LNCaP clone FGC (cell line): ENCODE measurements around the gene SMCO1.
A peak's percentile ranks its signal among the peaks of the same experiment; 100 is the strongest.
"Not testable (repeated sequence)": the region's sequence is repeated elsewhere in the genome, so short reads cannot be mapped to it uniquely, and the experiment has no call there.

Experiments
- DNase-seq: peaks from one replicate; pipeline ENCODE4 v3.0.0-alpha.2; 2011; ENCODE audit warnings: low read depth
- H3K4me3 ChIP-seq: 2 replicates; pipeline ENCODE4 v1.5.1; 2011; ENCODE audit warnings: mild to moderate bottlenecking, low read depth, low read length, control low read depth
- TF ChIP-seq, protein P1 (sequence below): IDR thresholded peaks from 2 replicates; pipeline ENCODE4 v1.5.1; 2012; ENCODE audit warnings: mild to moderate bottlenecking; ENCODE audit not compliant: control insufficient read depth, insufficient read depth; ENCODE audit errors: extremely low read depth

Gene SMCO1

DNA sequence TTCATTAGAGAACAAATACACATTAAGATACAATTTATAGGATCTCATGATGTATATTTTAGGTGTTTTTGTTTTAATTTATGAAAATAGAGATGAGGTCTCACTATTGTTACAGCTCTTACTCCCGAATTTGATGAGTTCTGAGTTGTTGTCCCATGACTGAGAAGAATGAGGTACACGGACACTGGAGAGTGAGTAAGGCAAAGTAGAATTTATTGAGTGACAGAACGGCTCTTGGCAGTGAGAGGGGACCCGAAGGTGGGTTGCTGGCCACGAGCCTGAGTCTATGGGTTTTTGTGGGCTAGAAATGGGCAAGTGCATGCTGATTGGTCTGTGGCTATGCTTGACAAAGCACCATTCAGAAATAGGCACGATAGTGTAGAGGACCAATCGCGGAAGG lies 8.5 kb downstream of the SMCO1 start:
- TF ChIP-seq, protein P1, sequence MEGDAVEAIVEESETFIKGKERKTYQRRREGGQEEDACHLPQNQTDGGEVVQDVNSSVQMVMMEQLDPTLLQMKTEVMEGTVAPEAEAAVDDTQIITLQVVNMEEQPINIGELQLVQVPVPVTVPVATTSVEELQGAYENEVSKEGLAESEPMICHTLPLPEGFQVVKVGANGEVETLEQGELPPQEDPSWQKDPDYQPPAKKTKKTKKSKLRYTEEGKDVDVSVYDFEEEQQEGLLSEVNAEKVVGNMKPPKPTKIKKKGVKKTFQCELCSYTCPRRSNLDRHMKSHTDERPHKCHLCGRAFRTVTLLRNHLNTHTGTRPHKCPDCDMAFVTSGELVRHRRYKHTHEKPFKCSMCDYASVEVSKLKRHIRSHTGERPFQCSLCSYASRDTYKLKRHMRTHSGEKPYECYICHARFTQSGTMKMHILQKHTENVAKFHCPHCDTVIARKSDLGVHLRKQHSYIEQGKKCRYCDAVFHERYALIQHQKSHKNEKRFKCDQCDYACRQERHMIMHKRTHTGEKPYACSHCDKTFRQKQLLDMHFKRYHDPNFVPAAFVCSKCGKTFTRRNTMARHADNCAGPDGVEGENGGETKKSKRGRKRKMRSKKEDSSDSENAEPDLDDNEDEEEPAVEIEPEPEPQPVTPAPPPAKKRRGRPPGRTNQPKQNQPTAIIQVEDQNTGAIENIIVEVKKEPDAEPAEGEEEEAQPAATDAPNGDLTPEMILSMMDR: no peak
- DNase-seq: no peak
- H3K4me3 ChIP-seq: no peak overlapping the region

DNA sequence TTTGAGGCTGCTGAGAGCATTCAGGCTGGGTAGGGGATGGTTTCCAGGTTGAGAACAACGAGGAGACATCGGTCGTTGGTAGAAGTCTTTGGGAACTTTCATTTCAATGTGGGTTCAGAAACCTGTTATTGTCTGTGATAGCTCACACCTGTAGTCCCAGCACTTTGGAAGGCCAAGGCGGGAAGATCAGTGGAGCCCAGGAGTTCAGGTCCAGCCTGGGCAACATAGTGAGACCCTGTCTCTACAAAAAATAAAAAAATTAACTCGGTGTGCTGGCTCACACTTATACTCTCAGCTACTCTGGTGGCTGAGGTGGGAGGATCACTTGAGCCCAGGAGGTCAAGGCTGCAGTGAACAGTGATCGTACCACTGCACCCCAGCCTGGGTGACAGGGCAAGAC lies 10.6 kb downstream of the SMCO1 start:
- no peak overlapping the region for H3K4me3 ChIP-seq
- DNase-seq: no peak
- TF ChIP-seq, protein P1: no peak

DNA sequence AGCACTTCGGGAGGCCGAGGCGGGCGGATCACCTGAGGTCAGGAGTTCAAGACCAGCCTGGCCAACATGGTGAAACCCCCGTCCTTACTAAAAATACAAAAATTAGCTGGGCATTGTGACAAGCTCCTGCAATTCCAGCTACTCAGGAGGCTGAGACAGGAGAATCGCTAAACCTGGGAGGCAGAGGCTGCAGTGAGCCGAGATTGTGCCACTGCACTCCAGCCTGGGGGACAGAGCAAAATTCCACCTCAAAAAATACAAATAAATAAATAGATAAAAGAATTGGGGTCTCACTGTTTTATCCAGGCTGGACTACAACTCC lies 11.1 kb downstream of the SMCO1 start:
- peak overlapping the region; percentile 99 for H3K4me3 ChIP-seq
- not testable (repeated sequence) for DNase-seq

DNA sequence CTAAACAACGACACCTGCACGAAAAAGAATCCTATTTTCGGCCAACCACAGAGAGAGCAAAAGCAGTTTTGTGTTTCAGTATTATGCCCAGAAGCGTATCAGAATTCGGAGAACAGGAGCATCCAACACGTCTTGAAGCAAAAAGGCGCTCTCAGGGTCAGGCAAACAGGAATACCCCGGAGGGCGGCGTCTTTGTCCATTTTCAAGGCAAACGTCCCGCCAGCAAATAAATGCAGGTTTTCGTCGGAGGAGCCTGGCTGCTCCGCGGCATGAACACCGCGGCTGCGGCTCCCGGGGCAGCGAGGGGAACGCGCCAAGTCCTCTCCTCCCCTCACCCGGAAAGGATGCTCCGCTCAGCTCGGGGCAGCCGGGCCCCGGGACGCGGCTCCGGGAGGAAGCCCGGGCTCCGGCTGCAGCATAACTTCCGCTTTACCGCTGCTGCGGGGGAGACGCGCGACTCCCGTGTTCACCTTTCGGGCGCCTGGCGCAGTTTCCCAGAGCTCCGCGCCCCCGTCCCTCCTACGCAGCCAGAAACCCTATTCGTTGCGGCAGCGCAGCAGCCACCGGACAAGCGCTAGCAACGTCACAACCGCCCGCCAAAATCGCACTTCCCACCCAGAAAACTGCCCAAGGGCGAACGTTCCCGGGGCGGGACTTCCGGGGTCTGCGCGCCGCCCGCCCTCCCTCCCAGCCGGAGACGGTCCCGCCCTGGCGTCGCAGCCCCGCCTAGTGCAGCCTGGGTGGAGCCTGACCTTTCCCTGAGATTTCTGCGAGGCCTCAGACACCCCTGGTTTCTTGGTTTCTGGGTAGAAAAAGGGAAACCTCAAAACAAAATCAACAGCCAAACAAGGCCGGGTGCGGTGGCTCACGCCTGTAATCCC lies 11.7 kb downstream of the SMCO1 start, which contains the start of gene RNF168:
TSS of gene RNF168 (minus strand) at position 573 of the 881 bp plus-strand sequence. CDS start 595 bp downstream, outside the sequence.
- DNase-seq: peak; percentile 80
- TF ChIP-seq, protein P1: no peak
- H3K4me3 ChIP-seq: peak within 1 kb of the TSS; percentile 99

GRCh38 chr3:196502775-196503195 lies 12.4 kb downstream of the SMCO1 start:
- H3K4me3 ChIP-seq: peak overlapping the region; percentile 99
- TF ChIP-seq, protein P1: no peak
- peak; percentile 10 for DNase-seq

GRCh38 chr3:196501316-196502044 lies 13.7 kb downstream of the SMCO1 start:
- TF ChIP-seq, protein P1: no peak
- DNase-seq: no peak
- peak overlapping the region; percentile 99 for H3K4me3 ChIP-seq

DNA sequence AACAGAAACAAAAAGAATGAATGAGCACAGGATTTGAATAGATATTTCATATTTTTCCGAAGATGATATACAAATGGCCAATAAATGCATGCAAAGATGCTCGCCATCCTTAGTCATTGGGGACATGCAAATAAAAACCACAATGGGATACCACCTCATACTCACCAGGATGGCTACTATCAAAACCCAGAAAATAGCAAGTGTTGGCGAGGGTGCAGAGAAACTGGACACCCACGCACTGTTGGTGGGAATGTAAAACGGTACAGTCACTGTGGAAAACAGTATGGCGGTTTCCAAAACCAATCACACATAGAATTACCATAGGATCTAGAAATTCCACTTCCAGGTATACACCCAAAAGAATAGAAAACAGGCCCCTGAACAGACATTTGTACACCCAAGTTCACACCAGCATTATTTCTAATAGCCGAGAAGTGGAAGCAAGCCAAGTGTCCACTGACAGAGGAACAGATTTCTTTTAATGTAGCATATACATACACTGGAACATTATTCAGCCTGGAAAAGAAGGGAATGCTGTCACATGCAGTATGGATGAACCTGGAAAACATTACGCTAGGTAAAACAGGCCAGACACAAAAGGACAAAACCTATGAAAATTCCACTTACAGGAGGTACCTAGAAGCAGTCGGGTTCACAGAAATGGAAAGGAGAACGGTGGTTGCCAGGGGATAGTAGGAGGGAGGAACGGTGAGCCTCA lies 15.2 kb downstream of the SMCO1 start:
- no peak for DNase-seq
- TF ChIP-seq, protein P1: no peak
- H3K4me3 ChIP-seq: peak overlapping the region; percentile 99
